CD14-positive monocyte (primary cell): ENCODE measurements around the gene KHNYN. TPM values are rescaled to one million over a fixed set of nuclear protein-coding genes. Genes with fewer than 3 reads are reported as not detected.

Source experiments
- DNase-seq, 3 donors: peaks; one replicate each; pipeline ENCODE4 v3.0.0-alpha.2; 2011 to 2022
- H2AFZ ChIP-seq: 2 replicates; pipeline ENCODE4 v1.6.0; 2012; ENCODE audit warnings: mild to moderate bottlenecking, low read depth, low read length, inconsistent platforms; ENCODE audit not compliant: insufficient read depth, poor library complexity, severe bottlenecking
- H3K27ac ChIP-seq, 2 donors: 1 replicate in 1 of 2; 2 replicates in 1 of 2; pipeline ENCODE4 v1.5.1; 2012 to 2013; ENCODE audit warnings: low read length in 2 of 2, control low read depth in 1 of 2, inconsistent platforms in 1 of 2, low read depth in 1 of 2, mild to moderate bottlenecking in 1 of 2
- H3K27me3 ChIP-seq, 2 donors: one replicate each; pipeline versions ENCODE4 v1.6.0 to v1.6.1; 2011 to 2013; ENCODE audit warnings: low read length in 2 of 2; ENCODE audit not compliant: control insufficient read depth in 2 of 2, insufficient read depth in 2 of 2
- H3K36me3 ChIP-seq, 2 donors: replicated peaks in 1 of 2; 1 replicate in 1 of 2; 2 replicates in 1 of 2; pipeline versions ENCODE4 v1.5.1 to v1.6.1; 2012 to 2013; ENCODE audit warnings: low read length in 2 of 2, control low read depth in 1 of 2, inconsistent platforms in 1 of 2, mild to moderate bottlenecking in 1 of 2; ENCODE audit not compliant: insufficient read depth in 2 of 2, control insufficient read depth in 1 of 2
- H3K4me1 ChIP-seq, 2 donors: 1 replicate in 1 of 2; 2 replicates in 1 of 2; pipeline versions ENCODE4 v1.5.1 to v1.6.1; 2012 to 2013; ENCODE audit warnings: low read length in 2 of 2, control low read depth in 1 of 2, inconsistent platforms in 1 of 2, mild to moderate bottlenecking in 1 of 2, moderate library complexity in 1 of 2; ENCODE audit not compliant: insufficient read depth in 2 of 2, control insufficient read depth in 1 of 2
- H3K4me2 ChIP-seq: replicated peaks from 2 replicates; pipeline ENCODE3; 2012; ENCODE audit warnings: low read length, moderate library complexity, mild to moderate bottlenecking; ENCODE audit not compliant: poor library complexity, severe bottlenecking; ENCODE audit errors: extremely low read depth
- H3K4me3 ChIP-seq, 3 experiments: fragments of 200-600 bp in 1 of 3; sonication (generic) in 1 of 3; replicated peaks in 1 of 3; 1 replicate in 2 of 3; 2 replicates in 1 of 3; pipeline ENCODE4 v1.5.1; 2011 to 2013; ENCODE audit warnings: low read length in 3 of 3, mild to moderate bottlenecking in 3 of 3, control low read depth in 2 of 3, low read depth in 2 of 3, inconsistent platforms in 1 of 3, moderate library complexity in 1 of 3
- H3K79me2 ChIP-seq: 2 replicates; pipeline ENCODE4 v1.6.0; 2012; ENCODE audit warnings: mild to moderate bottlenecking, control low read depth, inconsistent platforms, low read length, moderate library complexity; ENCODE audit not compliant: insufficient read depth
- H3K9ac ChIP-seq: 2 replicates; pipeline ENCODE4 v1.6.0; 2017; ENCODE audit warnings: low read length, mild to moderate bottlenecking; ENCODE audit not compliant: insufficient read depth, poor library complexity, severe bottlenecking
- H3K9me3 ChIP-seq, 2 donors: replicated peaks in 1 of 2; 1 replicate in 1 of 2; 2 replicates in 1 of 2; pipeline versions ENCODE4 v1.5.1 to v1.6.1; 2012 to 2013; ENCODE audit warnings: low read length in 2 of 2, control low read depth in 1 of 2; ENCODE audit not compliant: control insufficient read depth in 1 of 2, insufficient read depth in 1 of 2
- H4K20me1 ChIP-seq: 2 replicates; pipeline ENCODE4 v1.6.0; 2012; ENCODE audit warnings: mild to moderate bottlenecking, low read length, control low read depth, moderate library complexity; ENCODE audit not compliant: insufficient read depth
- H3K27ac Mint-ChIP-seq, 7 donors: one replicate each; pipeline ENCODE4 v1.8.0; 2020; ENCODE audit warnings: mild to moderate bottlenecking in 7 of 7, mixed read lengths in 7 of 7, moderate library complexity in 6 of 7, inconsistent platforms in 2 of 7
- H3K27me3 Mint-ChIP-seq, 3 donors: one replicate each; pipeline ENCODE4 v1.8.0; 2021 to 2022; ENCODE audit warnings: low read depth in 3 of 3, mild to moderate bottlenecking in 3 of 3, mixed read lengths in 3 of 3, moderate library complexity in 3 of 3, inconsistent platforms in 1 of 3
- H3K36me3 Mint-ChIP-seq, 2 donors: one replicate each; pipeline ENCODE4 v1.8.0; 2020; ENCODE audit warnings: mixed read lengths in 2 of 2, inconsistent platforms in 1 of 2, mild to moderate bottlenecking in 1 of 2
- H3K4me1 Mint-ChIP-seq: one replicate; pipeline ENCODE4 v1.8.0; 2020; ENCODE audit warnings: mild to moderate bottlenecking, mixed read lengths
- H3K4me3 Mint-ChIP-seq, 2 donors: one replicate each; pipeline ENCODE4 v1.8.0; 2020; ENCODE audit warnings: mild to moderate bottlenecking in 2 of 2, mixed read lengths in 2 of 2, moderate library complexity in 1 of 2
- H3K9me3 Mint-ChIP-seq, 7 donors: one replicate each; pipeline ENCODE4 v1.8.0; 2020 to 2022; ENCODE audit warnings: mixed read lengths in 7 of 7, mild to moderate bottlenecking in 6 of 7, moderate library complexity in 6 of 7, inconsistent platforms in 2 of 7
- CTCF ChIP-seq: fragments of 200-600 bp; IDR thresholded peaks from one replicate; pipeline ENCODE4 v1.8.0; 2022; ENCODE audit warnings: antibody characterized with exemption, mild to moderate bottlenecking
- WGBS: methylation state at CpG from one replicate; pipeline ENCODE4 v1.1.5; 2013; ENCODE audit warnings: missing lambda C conversion rate; ENCODE audit not compliant: insufficient coverage; 5-methylcytosine and 5-hydroxymethylcytosine counted together
- intact Hi-C, 2 donors: fragments of 100-400 bp; cut with micrococcal nuclease; formaldehyde crosslinking; loops; one replicate each; pipeline versions ENCODE4 v1.15.0 to v1.15.1; 2023
- polyA plus RNA-seq, 3 donors: library from polyadenylated mRNA; depleted of rRNA in 1 of 3; unstranded in 2 of 3; stranded (reverse) in 1 of 3; fragments of 300-500 nt in 2 of 3; fragments of >200 nt in 1 of 3; fragmentation: Illumina TruSeq in 2 of 3; gene quantifications; 1 replicate in 2 of 3; 2 replicates in 1 of 3; pipeline ENCODE4 v1.2.3, GENCODE V29; 2012 to 2021

The KHNYN gene
- polyA plus RNA-seq, 3 donors, result 12.4 to 39.8 (median 16.0) TPM

GRCh38 chr14:24416932-24417619 is 12.7 kb upstream of the KHNYN start:
- DNase-seq, result no peak
- Mint-ChIP-seq H3K36me3 (no peaks in the 10 kb centered on the region), H3K4me1 (no peaks in the 10 kb centered on the region), H3K27me3 (peaks cover 11 to 25% (median 20%) of the 10 kb centered on the region in 3 donors), H3K9me3 (no peaks in the 10 kb centered on the region), H3K27ac (peak overlapping the region in 1 of 7 donors; percentile 10), H3K4me3 (no peak overlapping the region)
- H3K4me2 ChIP-seq, result no peak overlapping the region
- no peaks in the 10 kb centered on the region for H3K79me2 ChIP-seq
- intact Hi-C loops, result no loop called here
- H3K27ac ChIP-seq, result no peak overlapping the region
- TF ChIP-seq CTCF, result no peak
- peaks cover 2 to 5% of the 10 kb centered on the region in 2 donors for H3K27me3 ChIP-seq
- H4K20me1 ChIP-seq, result no peaks in the 10 kb centered on the region
- no peaks in the 10 kb centered on the region for H3K36me3 ChIP-seq
- H3K9ac ChIP-seq, result no peak overlapping the region
- 94% methylated on average over 16 of the region's 16 CpGs for WGBS
- no peak overlapping the region for H3K4me3 ChIP-seq
- H3K9me3 ChIP-seq, result no peaks in the 10 kb centered on the region
- peaks cover 0 to under 1% of the 10 kb centered on the region in 2 donors for H3K4me1 ChIP-seq
- no peak overlapping the region for H2AFZ ChIP-seq

GRCh38 chr14:24417832-24418491 is 11.8 kb upstream of the KHNYN start:
- H3K27ac ChIP-seq, result no peak overlapping the region
- peaks cover 2 to 5% of the 10 kb centered on the region in 2 donors for H3K27me3 ChIP-seq
- no peak overlapping the region for H3K9ac ChIP-seq
- H3K4me1 ChIP-seq, result peaks cover 8 to 10% of the 10 kb centered on the region in 2 donors
- H3K27me3 Mint-ChIP-seq, result peaks cover 11 to 25% (median 20%) of the 10 kb centered on the region in 3 donors
- intact Hi-C loops, result no loop called here
- no peak overlapping the region for H3K4me3 Mint-ChIP-seq
- H3K9me3 ChIP-seq, result no peaks in the 10 kb centered on the region
- DNase-seq, result no peak
- H3K27ac Mint-ChIP-seq, result no peak overlapping the region
- no peaks in the 10 kb centered on the region for H3K79me2 ChIP-seq
- H3K4me1 Mint-ChIP-seq, result no peaks in the 10 kb centered on the region
- TF ChIP-seq CTCF, result no peak
- no peak overlapping the region for H3K4me2 ChIP-seq
- no peak overlapping the region for H3K4me3 ChIP-seq
- H4K20me1 ChIP-seq, result no peaks in the 10 kb centered on the region
- H2AFZ ChIP-seq, result no peak overlapping the region
- WGBS, result 91% methylated on average over 5 of the region's 6 CpGs
- no peaks in the 10 kb centered on the region for H3K36me3 Mint-ChIP-seq
- no peaks in the 10 kb centered on the region for H3K36me3 ChIP-seq
- H3K9me3 Mint-ChIP-seq, result no peaks in the 10 kb centered on the region
